HAP-1 (cell line): ENCODE results near the gene RPL6.
"Not testable (repeated sequence)": the region's sequence is repeated elsewhere in the genome, so short reads cannot be mapped to it uniquely, and the experiment has no call there.

Source experiments
- DNase-seq, 2 experiments: peaks; one replicate each; pipeline ENCODE4 v3.0.0-alpha.2; 2016 to 2020; ENCODE audit warnings: low spot score in 2 of 2
- H3K27me3 ChIP-seq: fragments of 250-450 bp; sonication (Bioruptor Pico); 2 replicates; pipeline ENCODE4 v1.5.1; 2020; ENCODE audit warnings: low read depth, mild to moderate bottlenecking, moderate library complexity
- H3K36me3 ChIP-seq: fragments of 250-450 bp; sonication (Bioruptor Pico); replicated peaks from 2 replicates; pipeline ENCODE4 v1.5.1; 2020; ENCODE audit warnings: mild to moderate bottlenecking
- H3K4me1 ChIP-seq: fragments of 250-450 bp; sonication (Bioruptor Pico); 2 replicates; pipeline ENCODE4 v1.5.1; 2020; ENCODE audit warnings: mild to moderate bottlenecking
- H3K4me3 ChIP-seq: fragments of 250-450 bp; sonication (Bioruptor Pico); 2 replicates; pipeline ENCODE4 v1.5.1; 2020; ENCODE audit warnings: mild to moderate bottlenecking, moderate library complexity
- H3K9me3 ChIP-seq: fragments of 250-450 bp; sonication (Bioruptor Pico); 2 replicates; pipeline ENCODE4 v1.5.1; 2020; ENCODE audit warnings: mild to moderate bottlenecking, moderate library complexity
- in situ Hi-C: fragments of 300-500 bp; cut with MboI; formaldehyde crosslinking; loops from 3 replicates; pipeline ENCODE4 v1.14.3; 2020; ENCODE audit warnings: low sequenced_read_pairs, inconsistent platforms, mixed read lengths

Gene RPL6

DNA sequence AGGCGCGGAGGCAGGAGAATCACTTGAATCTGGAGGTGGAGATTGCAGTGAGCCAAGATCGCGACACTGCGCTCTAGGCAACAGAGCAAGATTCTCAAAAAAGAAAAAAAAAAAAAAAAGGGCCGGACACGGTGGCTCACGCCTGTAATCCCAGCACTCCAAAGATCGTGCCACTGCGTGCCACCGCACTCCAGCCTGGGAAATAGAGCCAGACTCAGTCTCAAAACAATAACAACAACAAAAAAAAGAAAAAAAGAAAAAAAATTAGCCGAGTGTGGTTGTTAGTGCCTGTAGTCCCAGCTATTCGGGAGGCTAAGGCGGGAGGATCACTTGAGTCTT lies 470 bp upstream of the RPL6 start:
- peak overlapping the region; percentile 92; the same call in 1 of the 2 replicates for H3K4me3 ChIP-seq
- H3K4me1 ChIP-seq, result peaks cover 18% of the 10 kb centered on the region
- in situ Hi-C loops, result no loop called here
- no peaks in the 10 kb centered on the region for H3K9me3 ChIP-seq
- no peak for DNase-seq
- peaks cover 44% of the 10 kb centered on the region for H3K36me3 ChIP-seq
- no peaks in the 10 kb centered on the region for H3K27me3 ChIP-seq

- H3K4me1 ChIP-seq, result peaks cover 18% of the 10 kb centered on the region
- in situ Hi-C loops, result no loop called here
- H3K27me3 ChIP-seq, result no peaks in the 10 kb centered on the region
- H3K9me3 ChIP-seq, result no peaks in the 10 kb centered on the region
- H3K4me3 ChIP-seq, result peak overlapping the region; percentile 92
- DNase-seq, result no peak
- H3K36me3 ChIP-seq, result peaks cover 54% of the 10 kb centered on the region
Measured at GRCh38 chr12:112408621-112409020, 784 bp downstream of the RPL6 start.

DNA sequence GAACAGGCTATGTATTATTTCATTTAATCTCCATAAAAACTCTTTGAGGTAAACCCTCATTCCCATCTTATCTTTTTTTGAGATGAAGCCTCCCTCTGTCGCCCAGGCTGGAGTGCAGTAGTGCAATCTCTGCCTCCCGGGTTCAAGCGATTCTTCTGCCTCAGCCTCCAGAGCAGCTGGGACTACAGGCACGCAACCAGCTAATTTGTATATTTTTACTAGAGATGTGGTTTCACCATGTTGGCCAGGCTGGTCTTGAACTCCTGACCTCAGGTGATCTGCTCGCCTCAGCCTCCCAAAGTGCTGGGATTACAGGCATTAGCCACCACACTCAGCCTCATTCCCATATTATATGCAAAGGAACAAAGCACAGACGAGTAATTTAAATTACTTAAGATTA lies 1.7 kb downstream of the RPL6 start:
- Histone ChIP-seq H3K4me3 (peak overlapping the region; percentile 92), H3K36me3 (peaks cover 54% of the 10 kb centered on the region), H3K4me1 (peaks cover 18% of the 10 kb centered on the region)
- H3K27me3 ChIP-seq, in situ Hi-C loops, H3K9me3 ChIP-seq, DNase-seq: not testable (repeated sequence)

DNA sequence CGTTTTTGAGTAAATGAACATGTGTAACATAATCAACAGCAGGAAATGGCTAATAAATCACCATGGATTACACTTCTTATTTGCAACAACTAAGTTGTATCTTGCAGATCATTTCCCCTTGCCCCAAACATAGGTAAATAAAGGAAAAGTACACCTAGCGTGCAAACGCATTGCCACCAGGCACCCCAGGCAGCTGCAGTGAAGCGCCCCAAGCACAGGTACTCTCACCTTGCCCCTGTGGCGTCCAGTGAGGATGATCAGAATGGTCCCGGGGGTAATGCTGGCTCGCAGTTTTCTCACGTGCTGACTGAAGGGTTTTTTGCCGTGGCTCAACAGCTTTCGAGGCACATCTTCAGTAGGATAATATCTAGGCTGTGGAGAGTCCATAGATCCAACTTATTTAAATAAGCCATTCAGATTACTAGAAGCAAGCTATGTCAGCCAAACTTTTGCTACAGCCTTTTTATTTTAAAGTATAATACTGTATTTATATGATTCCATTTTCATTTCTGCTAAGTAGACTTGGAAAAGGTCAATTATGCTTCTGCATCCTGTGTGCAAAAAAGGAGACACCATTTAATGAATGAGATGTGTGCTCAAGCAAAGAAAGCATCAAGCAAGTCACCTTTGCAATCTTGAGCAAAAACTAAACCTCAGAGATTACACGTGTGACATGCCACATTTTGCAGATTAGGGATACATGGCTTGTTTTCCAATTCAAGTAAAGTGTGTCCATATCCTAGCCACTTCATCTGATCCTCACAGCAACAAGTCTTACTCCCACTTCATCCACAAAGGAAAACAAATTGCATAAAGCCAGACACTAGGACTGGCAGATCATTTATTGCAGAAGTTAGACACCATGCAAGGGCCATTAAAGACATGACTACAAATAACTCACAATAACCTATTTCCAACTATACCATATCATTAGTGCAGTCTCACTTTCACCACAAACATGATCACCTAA lies 2.6 kb downstream of the RPL6 start:
- in situ Hi-C loops, result no loop called here
- Histone ChIP-seq H3K27me3 (no peaks in the 10 kb centered on the region), H3K4me3 (peak overlapping the region; percentile 92), H3K36me3 (peaks cover 54% of the 10 kb centered on the region), H3K4me1 (peaks cover 18% of the 10 kb centered on the region), H3K9me3 (no peaks in the 10 kb centered on the region)
- no peak for DNase-seq

- Histone ChIP-seq H3K9me3 (no peaks in the 10 kb centered on the region), H3K4me3 (no peak overlapping the region), H3K36me3 (peaks cover 31% of the 10 kb centered on the region), H3K4me1 (peaks cover 6% of the 10 kb centered on the region), H3K27me3 (no peaks in the 10 kb centered on the region)
- peak in 1 of 2 experiments; percentile 41 for DNase-seq
- in situ Hi-C loops, result no loop called here
Measured at GRCh38 chr12:112401903-112402498, 7.4 kb downstream of the RPL6 start.

- Histone ChIP-seq H3K9me3 (no peaks in the 10 kb centered on the region), H3K36me3 (peaks cover 21% of the 10 kb centered on the region), H3K27me3 (no peaks in the 10 kb centered on the region), H3K4me3 (no peak overlapping the region), H3K4me1 (no peaks in the 10 kb centered on the region; the same call in 1 of the 2 replicates)
- no peak for DNase-seq
- in situ Hi-C loops, result no loop called here
Measured at GRCh38 chr12:112401054-112401453, 8.4 kb downstream of the RPL6 start.

DNA sequence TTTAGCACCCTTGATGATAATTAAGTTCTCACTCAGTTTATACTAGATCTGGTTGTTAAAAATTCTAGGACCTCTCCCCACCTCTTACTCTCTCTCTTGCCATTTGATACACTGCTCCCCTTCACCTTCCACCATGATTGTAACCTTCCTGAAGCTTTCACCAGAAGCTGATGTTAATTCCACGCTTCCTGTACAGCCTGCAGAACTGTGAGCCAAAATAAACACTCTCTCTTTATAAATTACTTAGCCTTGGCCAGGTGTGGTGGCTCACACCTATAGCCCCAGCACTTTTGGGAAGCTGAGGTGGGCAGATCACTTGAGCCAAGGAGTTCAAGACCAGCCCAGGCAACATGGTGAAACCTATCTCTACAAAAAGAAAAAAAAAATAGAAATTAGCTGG lies 16.1 kb downstream of the RPL6 start:
- no peak for DNase-seq
- H3K4me1 ChIP-seq, result no peaks in the 10 kb centered on the region
- H3K27me3 ChIP-seq, result no peaks in the 10 kb centered on the region
- H3K9me3 ChIP-seq, result peaks cover 4% of the 10 kb centered on the region; the same call in 1 of the 2 replicates
- in situ Hi-C loops, result loop anchor here (25.0 kb wide), 1 partner anchor 456 kb away; no protein-coding TSS in a partner anchor
- no peaks in the 10 kb centered on the region for H3K36me3 ChIP-seq
- H3K4me3 ChIP-seq, result no peak overlapping the region

GRCh38 chr12:112389922-112390654 lies 19.3 kb downstream of the RPL6 start:
- H3K36me3 ChIP-seq, H3K27me3 ChIP-seq, H3K4me3 ChIP-seq, H3K9me3 ChIP-seq, H3K4me1 ChIP-seq, DNase-seq: not testable (repeated sequence)
- in situ Hi-C loops, result loop anchor here (25.0 kb wide), 1 partner anchor 453 kb away; no protein-coding TSS in a partner anchor

DNA sequence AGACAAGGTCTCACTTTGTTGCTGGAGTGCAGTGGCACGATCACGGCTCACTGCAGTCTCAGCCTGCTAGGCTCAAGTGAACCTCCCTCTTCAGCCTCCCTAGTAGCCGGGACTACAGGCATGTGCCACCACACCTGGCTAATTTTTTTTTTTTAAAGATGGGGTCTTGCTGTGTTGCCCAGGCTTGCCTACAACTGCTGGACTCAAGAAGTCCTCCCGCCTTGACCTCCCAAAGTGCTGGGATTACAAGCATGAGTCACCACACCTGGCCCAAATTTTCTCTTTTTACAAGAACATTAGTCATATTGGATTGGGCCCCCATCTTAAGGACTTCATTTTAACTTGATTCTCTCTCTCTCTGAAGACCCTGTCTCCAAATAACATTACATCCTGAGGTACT lies 20.2 kb downstream of the RPL6 start:
- no peak for DNase-seq
- H3K36me3 ChIP-seq, result no peaks in the 10 kb centered on the region
- no peak overlapping the region for H3K4me3 ChIP-seq
- H3K4me1 ChIP-seq, result peaks cover 3% of the 10 kb centered on the region; the same call in 1 of the 2 replicates
- H3K9me3 ChIP-seq, result no peaks in the 10 kb centered on the region
- no peaks in the 10 kb centered on the region for H3K27me3 ChIP-seq
- in situ Hi-C loops, result loop anchor here (25.0 kb wide), 1 partner anchor 452 kb away; no protein-coding TSS in a partner anchor

DNA sequence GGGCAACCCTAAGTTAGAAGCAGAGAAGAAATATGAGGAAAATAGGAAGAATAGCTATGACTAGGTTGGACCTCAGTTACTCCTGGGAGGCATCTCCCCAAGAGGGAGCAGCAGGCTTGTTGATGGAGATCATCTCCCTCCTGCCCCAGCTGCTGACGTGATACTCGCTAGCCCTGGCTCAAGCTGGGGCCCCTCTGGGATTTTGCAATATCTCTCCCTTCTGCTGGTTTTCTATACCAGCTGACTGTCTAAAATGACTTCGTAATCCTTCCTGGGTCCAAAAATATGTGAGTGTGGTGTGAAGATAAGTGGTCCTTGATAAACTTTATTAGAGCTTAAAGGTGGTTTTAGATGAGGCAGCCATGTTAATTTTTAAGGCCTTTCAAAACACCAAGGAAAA lies 22.7 kb downstream of the RPL6 start:
- H3K36me3 ChIP-seq, result no peaks in the 10 kb centered on the region; the same call in 1 of the 2 replicates
- no peak overlapping the region for H3K4me3 ChIP-seq
- no peaks in the 10 kb centered on the region for H3K27me3 ChIP-seq
- in situ Hi-C loops, result loop anchor here (25.0 kb wide), 1 partner anchor 449 kb away; no protein-coding TSS in a partner anchor
- no peak for DNase-seq
- H3K4me1 ChIP-seq, result peaks cover 7% of the 10 kb centered on the region; the same call in 1 of the 2 replicates
- no peaks in the 10 kb centered on the region for H3K9me3 ChIP-seq

GRCh38 chr12:112382866-112383265 lies 26.5 kb downstream of the RPL6 start:
- in situ Hi-C loops, result loop anchor here (5.0 to 25.0 kb wide), 2 partner anchors 176 to 446 kb away; no protein-coding TSS in a partner anchor
- no peak for DNase-seq
- peak overlapping the region; percentile 51 for H3K4me3 ChIP-seq
- H3K27me3 ChIP-seq, result no peaks in the 10 kb centered on the region
- no peaks in the 10 kb centered on the region for H3K9me3 ChIP-seq
- peaks cover 17% of the 10 kb centered on the region for H3K4me1 ChIP-seq
- H3K36me3 ChIP-seq, result no peaks in the 10 kb centered on the region; the same call in 1 of the 2 replicates

GRCh38 chr12:112381883-112382796 lies 27.3 kb downstream of the RPL6 start, which contains the start of gene HECTD4:
HECTD4 (minus strand) TSS chr12:112382431; CDS start chr12:112382128, 303 bp downstream.
- H3K27me3 ChIP-seq, result no peaks in the 10 kb centered on the region
- H3K36me3 ChIP-seq, result no peaks in the 10 kb centered on the region; the same call in 1 of the 2 replicates

More at GRCh38 chr12:112381883-112382796, 27.3 kb downstream of the RPL6 start, which contains the start of gene HECTD4:
- H3K4me1 ChIP-seq, result peaks cover 16% of the 10 kb centered on the region
- in situ Hi-C loops, result loop anchor here (5.0 to 25.0 kb wide), 2 partner anchors 175 to 445 kb away; no protein-coding TSS in a partner anchor
- DNase-seq, result peak; percentile 87 to 97
- H3K9me3 ChIP-seq, result no peaks in the 10 kb centered on the region
- peak within 1 kb of the TSS; percentile 51 for H3K4me3 ChIP-seq
